GM10266 (cell line): Measurements from ENCODE around the gene DAZAP1.

ENCODE experiments used
- DNase-seq: peaks from one replicate; pipeline ENCODE4 v3.0.0; 2012; ENCODE audit errors: extremely low spot score
- TF ChIP-seq, protein P1 (sequence below): IDR thresholded peaks from 2 replicates; pipeline ENCODE4 v1.5.1; 2012; ENCODE audit warnings: mild to moderate bottlenecking, low read depth; ENCODE audit not compliant: control insufficient read depth, insufficient read depth; ENCODE audit errors: missing control alignments

Gene DAZAP1

DNA sequence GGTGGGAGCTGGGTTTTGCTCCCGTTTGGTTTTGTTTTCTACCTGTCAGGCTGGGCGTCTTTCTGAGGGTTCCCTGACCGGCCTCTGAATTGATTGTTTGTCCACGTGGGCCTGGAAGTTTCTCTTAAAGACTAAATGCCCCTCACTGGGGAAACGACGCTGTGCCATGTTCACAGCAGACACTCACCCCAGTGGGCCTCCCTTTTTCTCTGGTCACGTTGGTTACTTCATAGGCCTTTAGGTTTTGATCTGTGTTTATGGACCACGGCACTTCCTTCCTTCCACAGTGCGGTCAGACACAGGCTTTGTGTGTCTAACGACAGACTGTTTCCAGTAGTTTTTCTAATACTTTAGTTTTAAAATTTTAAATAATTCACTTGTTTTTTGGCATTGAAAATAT is 43.8 kb upstream of the DAZAP1 start:
- TF ChIP-seq, protein P1, sequence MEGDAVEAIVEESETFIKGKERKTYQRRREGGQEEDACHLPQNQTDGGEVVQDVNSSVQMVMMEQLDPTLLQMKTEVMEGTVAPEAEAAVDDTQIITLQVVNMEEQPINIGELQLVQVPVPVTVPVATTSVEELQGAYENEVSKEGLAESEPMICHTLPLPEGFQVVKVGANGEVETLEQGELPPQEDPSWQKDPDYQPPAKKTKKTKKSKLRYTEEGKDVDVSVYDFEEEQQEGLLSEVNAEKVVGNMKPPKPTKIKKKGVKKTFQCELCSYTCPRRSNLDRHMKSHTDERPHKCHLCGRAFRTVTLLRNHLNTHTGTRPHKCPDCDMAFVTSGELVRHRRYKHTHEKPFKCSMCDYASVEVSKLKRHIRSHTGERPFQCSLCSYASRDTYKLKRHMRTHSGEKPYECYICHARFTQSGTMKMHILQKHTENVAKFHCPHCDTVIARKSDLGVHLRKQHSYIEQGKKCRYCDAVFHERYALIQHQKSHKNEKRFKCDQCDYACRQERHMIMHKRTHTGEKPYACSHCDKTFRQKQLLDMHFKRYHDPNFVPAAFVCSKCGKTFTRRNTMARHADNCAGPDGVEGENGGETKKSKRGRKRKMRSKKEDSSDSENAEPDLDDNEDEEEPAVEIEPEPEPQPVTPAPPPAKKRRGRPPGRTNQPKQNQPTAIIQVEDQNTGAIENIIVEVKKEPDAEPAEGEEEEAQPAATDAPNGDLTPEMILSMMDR = no peak
- DNase-seq = peak; percentile 40

DNA sequence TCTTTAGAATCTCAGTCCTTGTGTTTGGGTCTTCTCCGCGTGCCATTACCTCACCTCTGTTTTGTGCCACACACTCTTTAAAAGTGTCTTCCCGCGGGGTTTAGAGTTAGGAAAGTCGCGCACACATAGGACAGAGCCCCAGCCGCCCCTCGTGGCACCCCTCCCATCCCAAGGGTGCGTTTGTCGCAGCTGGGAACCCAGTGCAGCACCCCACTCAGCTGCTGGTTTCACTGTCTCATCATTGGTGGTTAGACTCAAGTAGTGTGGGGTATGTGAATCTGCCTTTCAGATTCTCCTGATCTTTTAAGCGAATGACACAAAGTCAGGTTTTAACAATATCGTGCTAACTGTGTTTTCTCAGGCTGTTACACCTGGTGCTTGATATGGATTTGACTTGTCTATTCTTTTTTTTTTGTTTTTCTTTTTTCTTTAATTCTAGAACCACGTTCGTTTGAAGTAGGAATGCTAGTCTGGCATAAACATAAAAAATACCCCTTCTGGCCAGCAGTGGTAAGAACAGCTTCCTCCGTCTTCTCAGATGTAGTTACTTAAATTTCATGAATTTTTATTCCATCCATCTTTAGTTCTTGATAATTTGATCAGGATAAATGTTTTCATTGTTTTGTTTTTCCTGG is 43.2 kb upstream of the DAZAP1 start:
- TF ChIP-seq, protein P1 = peak; percentile 7
- peak; percentile 71 for DNase-seq

- DNase-seq = no peak
- TF ChIP-seq, protein P1 = no peak
Measured at GRCh38 chr19:1365319-1366269, 41.8 kb upstream of the DAZAP1 start.

DNA sequence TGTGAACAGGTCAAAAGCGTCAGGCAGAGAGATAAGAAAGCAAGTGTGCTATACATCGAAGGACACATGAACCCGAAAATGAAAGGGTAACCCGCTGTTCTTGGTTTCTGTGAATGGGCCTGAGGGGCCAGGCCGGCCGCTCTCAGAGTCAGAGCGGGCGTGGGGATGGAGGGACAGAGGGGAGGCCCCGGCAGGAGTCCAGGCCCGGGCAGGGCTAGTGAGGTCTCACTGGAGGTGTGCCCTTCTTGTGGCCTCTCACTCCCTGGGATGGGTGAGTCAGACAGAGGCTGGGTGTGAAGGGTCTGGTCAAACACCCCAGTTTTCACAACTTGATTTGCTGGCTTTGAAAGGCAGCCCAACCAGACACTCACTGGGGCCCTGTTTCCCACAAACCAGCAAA is 41.1 kb upstream of the DAZAP1 start:
- DNase-seq = peak; percentile 59
- TF ChIP-seq, protein P1 = no peak

DNA sequence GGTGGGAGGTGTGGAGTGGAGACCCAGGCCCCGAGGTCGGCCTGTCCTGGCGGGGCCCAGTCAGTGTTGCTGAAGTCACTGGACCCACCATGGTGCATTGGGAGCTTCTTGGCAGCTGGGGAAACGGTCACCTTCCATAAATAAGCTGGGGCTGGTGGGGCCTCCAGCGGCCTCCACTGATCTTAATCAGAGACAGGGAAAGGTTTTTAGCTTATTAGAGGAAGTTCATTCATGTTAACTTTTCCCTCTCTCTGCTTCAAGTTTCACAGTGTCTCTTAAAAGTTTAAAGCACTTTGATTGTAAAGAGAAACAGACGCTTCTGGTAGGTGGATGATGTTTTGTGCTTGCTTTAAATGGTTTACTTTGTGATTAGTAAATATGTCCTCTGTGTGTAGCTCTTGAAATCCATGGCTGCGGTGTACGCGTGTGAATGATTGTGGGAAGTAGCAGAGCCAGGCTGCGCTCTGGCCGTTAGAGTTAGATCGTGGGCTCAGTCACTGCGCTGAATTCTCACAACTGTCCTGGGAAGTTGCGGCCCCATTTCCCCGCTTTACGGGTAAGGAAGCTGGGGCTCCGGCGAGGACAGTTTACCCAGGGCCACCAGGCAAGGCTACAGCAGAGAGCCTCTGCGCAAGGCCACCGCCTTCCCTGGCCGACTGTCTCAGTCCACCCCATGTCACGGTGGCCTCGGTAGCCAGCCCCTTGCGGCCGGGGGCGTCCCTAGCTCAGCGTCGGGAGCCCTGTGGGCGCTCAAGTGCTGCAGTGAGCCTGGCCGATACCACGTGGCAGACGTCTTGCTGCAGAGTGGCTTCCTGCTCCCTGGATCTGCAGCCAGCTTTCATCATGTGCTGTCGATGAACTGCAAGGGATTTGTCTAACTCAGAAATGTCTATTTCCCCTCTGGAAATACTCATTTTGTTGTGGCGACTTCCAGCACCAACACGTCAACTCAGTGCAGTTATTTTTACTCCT is 40.2 kb upstream of the DAZAP1 start:
- TF ChIP-seq, protein P1 = no peak
- DNase-seq = no peak

GRCh38 chr19:1369214-1369805 is 38.1 kb upstream of the DAZAP1 start:
- TF ChIP-seq, protein P1 = no peak
- DNase-seq = no peak
